Ramos (cell line): ENCODE results near the gene SDR39U1.

Experiments used
- in situ Hi-C: fragments of 300-500 bp; cut with MboI; formaldehyde crosslinking; loops from one replicate; pipeline ENCODE4 v1.14.3; 2022; ENCODE audit warnings: low sequenced_read_pairs; ENCODE audit not compliant: unreplicated experiment

SDR39U1 gene

GRCh38 chr14:24416254-24416931 is 26.2 kb downstream of the SDR39U1 start:
- in situ Hi-C loops = no loop called here

GRCh38 chr14:24415421-24416253 is 26.9 kb downstream of the SDR39U1 start:
- in situ Hi-C loops = no loop called here

- in situ Hi-C loops = loop anchor here (5.0 kb wide), 1 partner anchor 43 kb away; no protein-coding TSS in a partner anchor
These were observed 27.7 kb downstream of the SDR39U1 start for GRCh38 chr14:24414732-24415420.

GRCh38 chr14:24414077-24414476 is 28.5 kb downstream of the SDR39U1 start:
- in situ Hi-C loops = loop anchor here (5.0 kb wide), 1 partner anchor 42 kb away; no protein-coding TSS in a partner anchor

- in situ Hi-C loops = loop anchor here (5.0 kb wide), 1 partner anchor 39 kb away; no protein-coding TSS in a partner anchor
These were observed 30.9 kb downstream of the SDR39U1 start for GRCh38 chr14:24411443-24412389.

GRCh38 chr14:24409956-24410355 is 32.6 kb downstream of the SDR39U1 start:
- in situ Hi-C loops = loop anchor here (5.0 kb wide), 1 partner anchor 38 kb away; no protein-coding TSS in a partner anchor

GRCh38 chr14:24409192-24409591 is 33.4 kb downstream of the SDR39U1 start:
- in situ Hi-C loops = no loop called here

- in situ Hi-C loops = no loop called here
These were observed 33.8 kb downstream of the SDR39U1 start for GRCh38 chr14:24408764-24409163.

- in situ Hi-C loops = no loop called here
These were observed 34.8 kb downstream of the SDR39U1 start for GRCh38 chr14:24407608-24408325.

GRCh38 chr14:24406416-24406815 is 36.2 kb downstream of the SDR39U1 start:
- in situ Hi-C loops = no loop called here

GRCh38 chr14:24404814-24405213 is 37.8 kb downstream of the SDR39U1 start:
- in situ Hi-C loops = no loop called here

- in situ Hi-C loops = no loop called here
These were observed 39.1 kb downstream of the SDR39U1 start for GRCh38 chr14:24403294-24403998.

GRCh38 chr14:24401810-24402702 is 40.5 kb downstream of the SDR39U1 start:
- in situ Hi-C loops = no loop called here

GRCh38 chr14:24399999-24400718 is 42.4 kb downstream of the SDR39U1 start:
- in situ Hi-C loops = no loop called here

GRCh38 chr14:24399447-24399822 is 43.1 kb downstream of the SDR39U1 start:
- in situ Hi-C loops = no loop called here

GRCh38 chr14:24398653-24399446 is 43.7 kb downstream of the SDR39U1 start, which contains the start of gene NYNRIN:
TSS of gene NYNRIN (plus strand) at chr14:24399003. CDS start at chr14:24399247, 244 bp downstream.
- in situ Hi-C loops = no loop called here
